T47D (cell line): ENCODE measurements around the gene CMSS1.

ENCODE experiments used
- DNase-seq, 2 experiments: peaks; one replicate each; pipeline versions ENCODE4 v3.0.0 to v3.0.0-alpha.2; 2011 to 2012; ENCODE audit warnings: low read depth in 1 of 2, low spot score in 1 of 2
- JUND ChIP-seq: IDR thresholded peaks from 2 replicates; pipeline ENCODE4 v1.6.1; 2012; ENCODE audit warnings: low read depth
- in situ Hi-C: cut with HindIII; loops from 2 replicates; pipeline ENCODE4 v1.10.0; 2016; ENCODE audit warnings: low sequenced_read_pairs, low pct_unique_long_range_greater_than_20kb

Gene CMSS1

DNA sequence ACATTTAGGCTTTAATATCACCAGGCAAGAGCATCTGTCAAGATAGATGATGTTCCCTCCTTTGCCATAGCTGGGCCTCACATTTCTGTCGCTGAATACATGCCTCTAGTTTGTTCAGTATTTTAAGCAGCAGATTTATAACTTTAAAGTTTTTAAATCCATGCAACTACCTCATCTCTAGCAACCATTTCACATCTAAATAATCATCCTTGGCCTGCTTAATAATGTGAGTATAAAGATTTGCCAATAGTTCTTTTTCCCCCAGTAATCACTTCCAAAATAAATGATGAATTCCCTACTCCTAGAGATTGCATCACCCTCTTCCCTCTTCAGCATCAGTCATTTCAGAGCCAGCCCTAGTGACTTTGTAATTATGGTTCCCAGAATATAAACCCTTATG, 332.8 kb downstream of the CMSS1 start:
- TF ChIP-seq JUND = no peak
- DNase-seq = no peak
- in situ Hi-C loops = no loop called here

DNA sequence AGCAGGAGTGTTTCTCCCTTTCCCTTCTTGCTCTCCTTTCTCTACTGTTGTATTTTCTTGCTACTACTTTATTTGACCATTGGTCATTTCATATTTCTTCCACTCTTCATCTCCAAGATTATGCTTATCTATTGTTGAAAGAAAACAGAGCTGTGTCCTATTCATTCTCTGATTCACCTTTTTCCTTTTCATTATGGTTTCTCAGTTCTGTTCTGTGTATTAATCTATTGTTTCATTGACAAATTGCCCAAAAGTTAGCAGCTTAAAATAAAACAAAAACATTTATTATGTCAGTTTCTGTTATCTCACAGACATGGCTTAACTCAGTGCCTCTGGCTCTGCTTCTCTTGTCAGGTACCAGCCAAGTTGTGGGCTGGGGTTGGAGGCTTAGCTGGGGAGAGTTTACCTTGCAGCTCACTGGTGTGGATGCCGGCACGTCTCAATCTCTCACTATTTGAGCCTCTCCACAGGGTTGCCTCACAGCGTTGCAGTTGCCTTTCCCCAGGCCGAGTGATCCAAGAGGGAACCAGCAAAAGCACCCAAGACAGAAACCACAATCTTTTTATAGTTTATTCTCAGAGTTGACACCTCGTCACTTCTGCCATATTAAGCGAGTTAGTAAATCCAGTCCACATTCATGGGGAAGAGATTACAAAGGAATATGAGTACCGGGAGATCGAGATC, 333.5 kb downstream of the CMSS1 start:
- in situ Hi-C loops = no loop called here
- DNase-seq = no peak
- no peak for TF ChIP-seq JUND

- in situ Hi-C loops = no loop called here
- no peak for TF ChIP-seq JUND
These were observed 336.5 kb downstream of the CMSS1 start for GRCh38 chr3:100154171-100154570.

DNA sequence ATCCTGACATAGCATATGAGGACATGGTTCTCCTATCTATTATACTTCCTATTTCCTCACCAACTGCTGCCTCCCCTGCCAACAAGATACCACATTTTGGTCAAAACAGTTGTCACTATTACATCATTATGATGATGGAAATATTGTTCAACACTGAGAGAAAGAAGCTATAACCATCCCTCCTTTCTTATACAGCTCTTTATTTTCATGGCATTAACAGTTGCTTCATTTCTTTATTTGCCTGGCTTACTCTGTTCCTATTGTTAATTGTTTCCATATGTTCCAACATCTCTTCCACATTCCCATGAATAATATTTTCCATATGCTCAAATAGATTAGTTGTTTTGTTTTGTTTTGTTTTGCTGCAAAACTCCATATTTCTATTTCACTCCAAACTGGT, 337.5 kb downstream of the CMSS1 start:
- DNase-seq = no peak
- TF ChIP-seq JUND = no peak
- in situ Hi-C loops = no loop called here

More at GRCh38 chr3:100154171-100154570, 336.5 kb downstream of the CMSS1 start:
- no peak for DNase-seq

GRCh38 chr3:100155590-100155989, 337.9 kb downstream of the CMSS1 start:
- in situ Hi-C loops = no loop called here
- TF ChIP-seq JUND = no peak
- no peak for DNase-seq

- no peak for DNase-seq
- in situ Hi-C loops = no loop called here
- no peak for TF ChIP-seq JUND
These were observed 340.0 kb downstream of the CMSS1 start for GRCh38 chr3:100157685-100158084.

- in situ Hi-C loops = no loop called here
- TF ChIP-seq JUND = no peak
- no peak for DNase-seq
These were observed 341.3 kb downstream of the CMSS1 start for GRCh38 chr3:100158918-100159330.

GRCh38 chr3:100159331-100160153, 341.9 kb downstream of the CMSS1 start:
- DNase-seq = no peak
- in situ Hi-C loops = no loop called here
- TF ChIP-seq JUND = no peak

DNA sequence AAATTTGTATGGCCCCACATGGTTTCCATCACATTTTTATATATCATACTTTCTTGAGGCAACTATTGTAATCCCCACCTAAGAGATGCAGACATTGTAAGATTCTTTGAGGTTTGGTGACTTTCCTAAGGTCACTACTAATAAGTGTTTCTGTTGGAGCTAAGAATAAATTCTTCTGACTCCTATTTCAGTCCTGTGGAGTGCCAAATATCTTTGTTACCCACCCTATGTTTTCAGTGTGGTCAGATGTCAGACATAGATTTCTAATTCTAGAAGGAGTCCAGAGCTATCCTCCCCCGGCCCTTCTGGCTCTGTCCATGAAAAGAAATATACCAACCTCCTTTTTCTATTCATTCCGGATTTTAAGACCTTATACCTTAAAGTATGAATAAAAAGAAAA, 342.9 kb downstream of the CMSS1 start:
- in situ Hi-C loops = no loop called here
- DNase-seq = no peak
- no peak for TF ChIP-seq JUND

DNA sequence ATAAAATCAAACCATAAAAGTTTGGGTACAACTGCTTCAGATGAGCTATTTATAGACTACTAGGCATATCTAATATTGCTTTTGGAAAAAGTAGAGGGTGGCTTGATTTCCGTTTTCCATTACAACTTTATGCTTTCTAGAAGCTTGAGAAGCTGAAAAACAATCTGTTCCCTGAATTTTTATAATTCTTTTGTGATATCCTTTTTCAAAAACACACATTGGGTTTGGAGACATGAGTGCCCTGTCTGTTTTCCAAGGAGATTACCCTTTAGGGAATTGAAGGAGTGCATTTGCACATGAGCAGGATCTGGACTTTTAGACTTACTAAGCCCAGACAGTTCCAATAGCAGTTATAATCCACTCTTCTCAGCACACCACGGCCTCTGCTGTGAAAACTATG, 346.1 kb downstream of the CMSS1 start:
- in situ Hi-C loops = no loop called here
- no peak for TF ChIP-seq JUND
- no peak for DNase-seq

- no peak for TF ChIP-seq JUND
- DNase-seq = no peak
- in situ Hi-C loops = no loop called here
These were observed 347.1 kb downstream of the CMSS1 start for GRCh38 chr3:100164743-100165142.

DNA sequence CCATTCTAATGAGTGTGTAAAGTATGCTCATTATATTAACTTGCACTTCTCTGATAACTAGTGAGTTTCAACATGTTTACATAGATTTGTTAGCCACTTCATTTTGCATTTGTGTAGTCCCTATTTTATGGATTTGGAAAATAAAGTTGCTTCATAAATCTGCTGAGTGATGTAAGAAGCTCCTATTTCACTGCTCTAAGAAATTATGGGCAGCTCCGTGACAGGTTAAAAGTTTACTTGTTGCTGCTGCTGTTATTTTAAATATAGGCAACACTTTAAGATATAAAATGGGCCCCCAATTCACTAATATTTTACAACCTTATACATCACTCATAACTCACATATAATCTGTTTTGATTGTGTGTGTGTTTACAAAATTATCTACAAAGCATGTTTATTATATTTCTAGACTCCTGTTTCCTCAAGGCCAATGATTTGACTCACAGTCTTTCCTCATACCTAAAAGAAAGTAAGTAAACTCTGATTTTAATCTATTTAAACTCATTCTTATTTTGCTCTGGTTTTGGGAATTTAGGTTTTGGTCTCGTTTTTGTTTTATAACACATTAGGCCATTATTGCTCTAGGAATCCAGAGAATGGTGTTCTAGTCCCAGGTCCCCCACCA, 348.4 kb downstream of the CMSS1 start:
- in situ Hi-C loops = no loop called here
- no peak for TF ChIP-seq JUND
- DNase-seq = no peak
